Activated T-helper 2 cell treated with anti-CD3 and anti-CD28 coated beads, Interferon-gamma antibody, Interleukin-2, Interleukin-4, amounts not matched to agents 10 μg/mL and 5 μg/mL and 100 μg/mL, durations not matched to agents 14 hours and 24 hours and 36 hours (primary cell): Measurements from ENCODE around the gene UROD. TPM values are rescaled to one million over a fixed set of nuclear protein-coding genes. Genes with fewer than 3 reads are reported as not detected.
A peak's percentile ranks its signal among the peaks of the same experiment; 100 is the strongest.

Source experiments
- DNase-seq: peaks from one replicate; pipeline ENCODE4 v3.0.0; 2021; ENCODE audit warnings: low spot score
- H3K27ac Mint-ChIP-seq: one replicate; pipeline ENCODE4 v1.8.0; 2021; ENCODE audit warnings: mixed read lengths
- H3K27me3 Mint-ChIP-seq: one replicate; pipeline ENCODE4 v1.8.0; 2021; ENCODE audit warnings: low read depth, mixed read lengths
- H3K36me3 Mint-ChIP-seq: one replicate; pipeline ENCODE4 v1.8.0; 2021; ENCODE audit warnings: low read depth, mixed read lengths
- H3K4me1 Mint-ChIP-seq: one replicate; pipeline ENCODE4 v1.8.0; 2021; ENCODE audit warnings: low read depth, mixed read lengths
- H3K4me3 Mint-ChIP-seq: one replicate; pipeline ENCODE4 v1.8.0; 2021; ENCODE audit warnings: low read depth, mild to moderate bottlenecking, moderate library complexity, mixed read lengths
- H3K9me3 Mint-ChIP-seq: one replicate; pipeline ENCODE4 v1.8.0; 2021; ENCODE audit warnings: mixed read lengths
- intact Hi-C: fragments of 100-400 bp; cut with micrococcal nuclease; formaldehyde crosslinking; loops from one replicate; pipeline ENCODE4 v1.15.1; 2023
- total RNA-seq: library from RNA; stranded (reverse); gene quantifications from 2 replicates; pipeline ENCODE4 v1.2.3, GENCODE V29; 2022

The UROD gene
- total RNA-seq, 1 donor from 2014 or later: 85.9 TPM

- H3K9me3 Mint-ChIP-seq: no peaks in the 10 kb centered on the region
- H3K27ac Mint-ChIP-seq: no peak overlapping the region
- no peak overlapping the region for H3K4me3 Mint-ChIP-seq
- DNase-seq: no peak
- no peaks in the 10 kb centered on the region for H3K36me3 Mint-ChIP-seq
- H3K4me1 Mint-ChIP-seq: peaks cover 14% of the 10 kb centered on the region
- H3K27me3 Mint-ChIP-seq: peaks cover 31% of the 10 kb centered on the region
- intact Hi-C loops: no loop called here
These were observed 21.3 kb downstream of the UROD start for GRCh38 chr1:45033356-45033755.

GRCh38 chr1:45035631-45036301 is 23.7 kb downstream of the UROD start:
- H3K27ac Mint-ChIP-seq: no peak overlapping the region
- intact Hi-C loops: loop anchor here (5.0 kb wide), 1 partner anchor 167 kb away; no protein-coding TSS in a partner anchor
- H3K27me3 Mint-ChIP-seq: peaks cover 20% of the 10 kb centered on the region
- H3K9me3 Mint-ChIP-seq: no peaks in the 10 kb centered on the region
- H3K4me3 Mint-ChIP-seq: no peak overlapping the region
- H3K4me1 Mint-ChIP-seq: peaks cover 14% of the 10 kb centered on the region
- no peaks in the 10 kb centered on the region for H3K36me3 Mint-ChIP-seq
- DNase-seq: no peak

- Mint-ChIP-seq H3K27ac (no peak overlapping the region), H3K27me3 (peaks cover 28% of the 10 kb centered on the region), H3K9me3 (no peaks in the 10 kb centered on the region), H3K36me3 (no peaks in the 10 kb centered on the region), H3K4me1 (peaks cover 14% of the 10 kb centered on the region), H3K4me3 (no peak overlapping the region)
- DNase-seq: no peak
- intact Hi-C loops: loop anchor here (1.0 to 5.0 kb wide), 2 partner anchors 11 to 165 kb away; no protein-coding TSS in a partner anchor
These were observed 25.4 kb downstream of the UROD start for GRCh38 chr1:45037456-45037855.

GRCh38 chr1:45038240-45038639 is 26.2 kb downstream of the UROD start:
- peak overlapping the region; percentile 47 for H3K27ac Mint-ChIP-seq
- peaks cover 14% of the 10 kb centered on the region for H3K4me1 Mint-ChIP-seq

GRCh38 chr1:45038661-45039364 is 26.8 kb downstream of the UROD start:
- peaks cover 32% of the 10 kb centered on the region for H3K27me3 Mint-ChIP-seq
- no peak overlapping the region for H3K4me3 Mint-ChIP-seq
- H3K4me1 Mint-ChIP-seq: peaks cover 11% of the 10 kb centered on the region
- no peak overlapping the region for H3K27ac Mint-ChIP-seq
- DNase-seq: no peak
- H3K9me3 Mint-ChIP-seq: no peaks in the 10 kb centered on the region
- no peaks in the 10 kb centered on the region for H3K36me3 Mint-ChIP-seq
- intact Hi-C loops: loop anchor here (5.0 kb wide), 1 partner anchor 163 kb away; no protein-coding TSS in a partner anchor

More at GRCh38 chr1:45038240-45038639, 26.2 kb downstream of the UROD start:
- Mint-ChIP-seq H3K4me3 (no peak overlapping the region), H3K9me3 (no peaks in the 10 kb centered on the region), H3K36me3 (no peaks in the 10 kb centered on the region), H3K27me3 (peaks cover 28% of the 10 kb centered on the region)
- intact Hi-C loops: loop anchor here (5.0 kb wide), 1 partner anchor 164 kb away; no protein-coding TSS in a partner anchor
- no peak for DNase-seq

GRCh38 chr1:45040297-45040696 is 28.2 kb downstream of the UROD start:
- H3K9me3 Mint-ChIP-seq: no peaks in the 10 kb centered on the region
- DNase-seq: no peak
- H3K27me3 Mint-ChIP-seq: peaks cover 29% of the 10 kb centered on the region
- H3K4me1 Mint-ChIP-seq: peaks cover 11% of the 10 kb centered on the region
- H3K36me3 Mint-ChIP-seq: no peaks in the 10 kb centered on the region
- H3K4me3 Mint-ChIP-seq: no peak overlapping the region
- H3K27ac Mint-ChIP-seq: no peak overlapping the region
- intact Hi-C loops: no loop called here

- Mint-ChIP-seq H3K27me3 (peaks cover 21% of the 10 kb centered on the region), H3K9me3 (no peaks in the 10 kb centered on the region), H3K27ac (no peak overlapping the region), H3K4me3 (no peak overlapping the region), H3K36me3 (no peaks in the 10 kb centered on the region), H3K4me1 (peaks cover 3% of the 10 kb centered on the region)
- intact Hi-C loops: no loop called here
- no peak for DNase-seq
These were observed 31.0 kb downstream of the UROD start for GRCh38 chr1:45043094-45043493.

GRCh38 chr1:45044916-45045315 is 32.9 kb downstream of the UROD start:
- no peaks in the 10 kb centered on the region for H3K36me3 Mint-ChIP-seq
- no peak overlapping the region for H3K27ac Mint-ChIP-seq
- no peak overlapping the region for H3K4me3 Mint-ChIP-seq
- DNase-seq: no peak
- H3K9me3 Mint-ChIP-seq: no peaks in the 10 kb centered on the region
- intact Hi-C loops: no loop called here
- no peaks in the 10 kb centered on the region for H3K4me1 Mint-ChIP-seq
- peaks cover 23% of the 10 kb centered on the region for H3K27me3 Mint-ChIP-seq

GRCh38 chr1:45047032-45047431 is 35.0 kb downstream of the UROD start:
- Mint-ChIP-seq H3K4me3 (no peak overlapping the region), H3K4me1 (peaks cover 12% of the 10 kb centered on the region), H3K27ac (no peak overlapping the region), H3K9me3 (no peaks in the 10 kb centered on the region), H3K27me3 (peaks cover 15% of the 10 kb centered on the region), H3K36me3 (no peaks in the 10 kb centered on the region)
- no peak for DNase-seq
- intact Hi-C loops: no loop called here

- no peak overlapping the region for H3K27ac Mint-ChIP-seq
- peak overlapping the region; percentile 24 for H3K4me3 Mint-ChIP-seq
- intact Hi-C loops: no loop called here
- H3K36me3 Mint-ChIP-seq: no peaks in the 10 kb centered on the region
- no peak for DNase-seq
- no peaks in the 10 kb centered on the region for H3K9me3 Mint-ChIP-seq
- H3K27me3 Mint-ChIP-seq: peaks cover 19% of the 10 kb centered on the region
- peaks cover 12% of the 10 kb centered on the region for H3K4me1 Mint-ChIP-seq
These were observed 39.1 kb downstream of the UROD start for GRCh38 chr1:45051005-45051772.

GRCh38 chr1:45057542-45057941 is 45.5 kb downstream of the UROD start:
- no peak overlapping the region for H3K4me3 Mint-ChIP-seq
- no peaks in the 10 kb centered on the region for H3K36me3 Mint-ChIP-seq
- intact Hi-C loops: no loop called here
- H3K9me3 Mint-ChIP-seq: no peaks in the 10 kb centered on the region
- H3K4me1 Mint-ChIP-seq: no peaks in the 10 kb centered on the region
- DNase-seq: no peak
- no peak overlapping the region for H3K27ac Mint-ChIP-seq
- peaks cover 26% of the 10 kb centered on the region for H3K27me3 Mint-ChIP-seq

- intact Hi-C loops: no loop called here
- H3K36me3 Mint-ChIP-seq: no peaks in the 10 kb centered on the region
- H3K9me3 Mint-ChIP-seq: no peaks in the 10 kb centered on the region
- peaks cover 21% of the 10 kb centered on the region for H3K27me3 Mint-ChIP-seq
- H3K4me1 Mint-ChIP-seq: no peaks in the 10 kb centered on the region
- no peak for DNase-seq
- no peak overlapping the region for H3K4me3 Mint-ChIP-seq
- H3K27ac Mint-ChIP-seq: no peak overlapping the region
These were observed 47.8 kb downstream of the UROD start for GRCh38 chr1:45059829-45060228.
